Measurements from ENCODE around the gene ATF7.
"Not testable (repeated sequence)": the region's sequence is repeated elsewhere in the genome, so short reads cannot be mapped to it uniquely, and the experiment has no call there.

The ATF7 gene

GRCh38 chr12:53484686-53485575 is 141.3 kb downstream of the ATF7 start:
- H3K27me3 ChIP-seq (ENCODE audit: control insufficient read depth, insufficient read depth, low read length, poor library complexity, severe bottlenecking): no peaks in the 10 kb centered on the region
- no peak overlapping the region for H3K4me3 ChIP-seq (ENCODE audit: insufficient read depth, low read depth, low read length)
- no peak overlapping the region for H3K27ac ChIP-seq (ENCODE audit: insufficient read depth, low read depth, low read length, poor library complexity, severe bottlenecking)
- no peaks in the 10 kb centered on the region for H3K9me3 ChIP-seq (ENCODE audit: control insufficient read depth, low read length)
- WGBS, 2 experiments: 97% methylated on average over 10 of the region's 10 CpGs
- H3K4me1 ChIP-seq (ENCODE audit: control insufficient read depth, insufficient read depth, low read length): peaks cover 3% of the 10 kb centered on the region
- H3K36me3 ChIP-seq (ENCODE audit: control insufficient read depth, insufficient read depth, low read length): peaks cover 10% of the 10 kb centered on the region

GRCh38 chr12:53483979-53484377 is 142.2 kb downstream of the ATF7 start:
- Histone ChIP-seq H3K4me3 (ENCODE audit: insufficient read depth, low read depth, low read length) (no peak overlapping the region), H3K27ac (ENCODE audit: insufficient read depth, low read depth, low read length, poor library complexity, severe bottlenecking) (no peak overlapping the region), H3K27me3 (ENCODE audit: control insufficient read depth, insufficient read depth, low read length, poor library complexity, severe bottlenecking) (no peaks in the 10 kb centered on the region), H3K36me3 (ENCODE audit: control insufficient read depth, insufficient read depth, low read length) (peaks cover 13% of the 10 kb centered on the region), H3K4me1 (ENCODE audit: control insufficient read depth, insufficient read depth, low read length) (peaks cover 7% of the 10 kb centered on the region), H3K9me3 (ENCODE audit: control insufficient read depth, low read length) (no peaks in the 10 kb centered on the region)
- 97 to 99% methylated on average over 4 of the region's 4 CpGs for WGBS, 2 experiments

- Histone ChIP-seq H3K4me3 (ENCODE audit: insufficient read depth, low read depth, low read length) (no peak overlapping the region), H3K4me1 (ENCODE audit: control insufficient read depth, insufficient read depth, low read length) (peaks cover 7% of the 10 kb centered on the region), H3K36me3 (ENCODE audit: control insufficient read depth, insufficient read depth, low read length) (peaks cover 13% of the 10 kb centered on the region), H3K27me3 (ENCODE audit: control insufficient read depth, insufficient read depth, low read length, poor library complexity, severe bottlenecking) (no peaks in the 10 kb centered on the region), H3K27ac (ENCODE audit: insufficient read depth, low read depth, low read length, poor library complexity, severe bottlenecking) (no peak overlapping the region), H3K9me3 (ENCODE audit: control insufficient read depth, low read length) (no peaks in the 10 kb centered on the region)
- WGBS, 2 experiments: 90 to 94% methylated on average over 9 of the region's 9 CpGs
Observed at GRCh38 chr12:53483225-53483978, 142.8 kb downstream of the ATF7 start.

- no peaks in the 10 kb centered on the region for H3K9me3 ChIP-seq (ENCODE audit: control insufficient read depth, low read length)
- WGBS, 2 experiments: 93 to 94% methylated on average over 18 of the region's 18 CpGs
- peaks cover 18% of the 10 kb centered on the region for H3K36me3 ChIP-seq (ENCODE audit: control insufficient read depth, insufficient read depth, low read length)
- H3K27me3 ChIP-seq (ENCODE audit: control insufficient read depth, insufficient read depth, low read length, poor library complexity, severe bottlenecking): no peaks in the 10 kb centered on the region
- H3K4me3 ChIP-seq (ENCODE audit: insufficient read depth, low read depth, low read length): no peak overlapping the region
- no peak overlapping the region for H3K27ac ChIP-seq (ENCODE audit: insufficient read depth, low read depth, low read length, poor library complexity, severe bottlenecking)
- peaks cover 7% of the 10 kb centered on the region for H3K4me1 ChIP-seq (ENCODE audit: control insufficient read depth, insufficient read depth, low read length)
Observed at GRCh38 chr12:53482626-53483168, 143.5 kb downstream of the ATF7 start.

GRCh38 chr12:53481939-53482586 is 144.1 kb downstream of the ATF7 start:
- H3K9me3 ChIP-seq (ENCODE audit: control insufficient read depth, low read length): no peaks in the 10 kb centered on the region
- no peaks in the 10 kb centered on the region for H3K27me3 ChIP-seq (ENCODE audit: control insufficient read depth, insufficient read depth, low read length, poor library complexity, severe bottlenecking)
- peak overlapping the region; percentile 9 for H3K27ac ChIP-seq (ENCODE audit: insufficient read depth, low read depth, low read length, poor library complexity, severe bottlenecking)
- 90 to 93% methylated on average over 8 of the region's 9 CpGs for WGBS, 2 experiments
- H3K4me3 ChIP-seq (ENCODE audit: insufficient read depth, low read depth, low read length): no peak overlapping the region
- peaks cover 24% of the 10 kb centered on the region for H3K36me3 ChIP-seq (ENCODE audit: control insufficient read depth, insufficient read depth, low read length)
- peaks cover 7% of the 10 kb centered on the region for H3K4me1 ChIP-seq (ENCODE audit: control insufficient read depth, insufficient read depth, low read length)

GRCh38 chr12:53481458-53481857 is 144.7 kb downstream of the ATF7 start:
- Histone ChIP-seq H3K27ac (ENCODE audit: insufficient read depth, low read depth, low read length, poor library complexity, severe bottlenecking) (peak overlapping the region; percentile 9), H3K36me3 (ENCODE audit: control insufficient read depth, insufficient read depth, low read length) (peaks cover 29% of the 10 kb centered on the region)
- 92 to 96% methylated on average over 6 of the region's 6 CpGs for WGBS, 2 experiments
- not testable (repeated sequence) for H3K27me3 ChIP-seq (ENCODE audit: control insufficient read depth, insufficient read depth, low read length, poor library complexity, severe bottlenecking); H3K9me3 ChIP-seq (ENCODE audit: control insufficient read depth, low read length); H3K4me1 ChIP-seq (ENCODE audit: control insufficient read depth, insufficient read depth, low read length); H3K4me3 ChIP-seq (ENCODE audit: insufficient read depth, low read depth, low read length)

GRCh38 chr12:53480491-53481442 is 145.4 kb downstream of the ATF7 start:
- H3K36me3 ChIP-seq (ENCODE audit: control insufficient read depth, insufficient read depth, low read length): peaks cover 36% of the 10 kb centered on the region
- peaks cover 7% of the 10 kb centered on the region for H3K4me1 ChIP-seq (ENCODE audit: control insufficient read depth, insufficient read depth, low read length)

GRCh38 chr12:53479331-53479730 is 146.9 kb downstream of the ATF7 start:
- peaks cover 17% of the 10 kb centered on the region for H3K4me1 ChIP-seq (ENCODE audit: control insufficient read depth, insufficient read depth, low read length)
- H3K27me3 ChIP-seq (ENCODE audit: control insufficient read depth, insufficient read depth, low read length, poor library complexity, severe bottlenecking): no peaks in the 10 kb centered on the region
- H3K4me3 ChIP-seq (ENCODE audit: insufficient read depth, low read depth, low read length): no peak overlapping the region
- H3K36me3 ChIP-seq (ENCODE audit: control insufficient read depth, insufficient read depth, low read length): peaks cover 50% of the 10 kb centered on the region
- WGBS, 2 experiments: 92 to 94% methylated on average over 5 of the region's 5 CpGs
- H3K27ac ChIP-seq (ENCODE audit: insufficient read depth, low read depth, low read length, poor library complexity, severe bottlenecking): no peak overlapping the region
- H3K9me3 ChIP-seq (ENCODE audit: control insufficient read depth, low read length): no peaks in the 10 kb centered on the region

More at GRCh38 chr12:53480491-53481442, 145.4 kb downstream of the ATF7 start:
- no peak overlapping the region for H3K27ac ChIP-seq (ENCODE audit: insufficient read depth, low read depth, low read length, poor library complexity, severe bottlenecking)
- 92 to 93% methylated on average over 6 to 8 of the region's 12 CpGs for WGBS, 2 experiments
- no peaks in the 10 kb centered on the region for H3K27me3 ChIP-seq (ENCODE audit: control insufficient read depth, insufficient read depth, low read length, poor library complexity, severe bottlenecking)
- no peak overlapping the region for H3K4me3 ChIP-seq (ENCODE audit: insufficient read depth, low read depth, low read length)
- H3K9me3 ChIP-seq (ENCODE audit: control insufficient read depth, low read length): no peaks in the 10 kb centered on the region

GRCh38 chr12:53478865-53479264 is 147.3 kb downstream of the ATF7 start:
- Histone ChIP-seq H3K9me3 (ENCODE audit: control insufficient read depth, low read length) (no peaks in the 10 kb centered on the region), H3K36me3 (ENCODE audit: control insufficient read depth, insufficient read depth, low read length) (peaks cover 55% of the 10 kb centered on the region), H3K4me3 (ENCODE audit: insufficient read depth, low read depth, low read length) (no peak overlapping the region), H3K27ac (ENCODE audit: insufficient read depth, low read depth, low read length, poor library complexity, severe bottlenecking) (peak overlapping the region; percentile 11), H3K27me3 (ENCODE audit: control insufficient read depth, insufficient read depth, low read length, poor library complexity, severe bottlenecking) (no peaks in the 10 kb centered on the region), H3K4me1 (ENCODE audit: control insufficient read depth, insufficient read depth, low read length) (peaks cover 18% of the 10 kb centered on the region)
- whole genome bisulfite sequencing, 2 experiments: 90 to 100% methylated on average over 1 of the region's 1 CpG
